Activated CD4-positive, alpha-beta T cell treated with anti-CD3 and anti-CD28 coated beads for 24 hours (primary cell): Measurements from ENCODE around the gene RASA3.

Source experiments
- DNase-seq, 2 donors: peaks; one replicate each; pipeline ENCODE4 v3.0.0-alpha.2; 2020; ENCODE audit warnings: low read depth in 2 of 2

The RASA3 gene

GRCh38 chr13:113981611-113982295 lies 150.7 kb downstream of the RASA3 start:
- no peak for DNase-seq

DNA sequence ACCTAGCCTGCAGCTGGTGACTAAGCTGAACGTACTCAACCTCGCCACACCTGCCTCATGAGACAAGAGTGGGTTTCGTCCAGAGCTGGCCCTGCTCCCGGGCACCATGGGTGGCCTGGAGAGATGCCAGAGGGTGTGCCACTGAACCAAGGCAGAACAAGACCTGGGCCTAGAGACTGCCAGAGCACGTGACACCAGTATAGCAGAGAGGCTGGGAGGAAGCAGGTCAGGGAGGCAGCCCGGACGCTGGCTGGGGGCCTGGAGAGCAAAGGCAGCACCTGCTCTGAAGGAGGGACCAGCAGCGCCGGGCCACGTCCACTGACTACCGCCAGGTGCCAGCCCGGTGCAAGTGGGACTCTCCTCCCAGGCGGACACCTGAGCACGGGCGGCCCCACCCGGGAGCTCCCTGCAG lies 151.2 kb downstream of the RASA3 start:
- DNase-seq = no peak

DNA sequence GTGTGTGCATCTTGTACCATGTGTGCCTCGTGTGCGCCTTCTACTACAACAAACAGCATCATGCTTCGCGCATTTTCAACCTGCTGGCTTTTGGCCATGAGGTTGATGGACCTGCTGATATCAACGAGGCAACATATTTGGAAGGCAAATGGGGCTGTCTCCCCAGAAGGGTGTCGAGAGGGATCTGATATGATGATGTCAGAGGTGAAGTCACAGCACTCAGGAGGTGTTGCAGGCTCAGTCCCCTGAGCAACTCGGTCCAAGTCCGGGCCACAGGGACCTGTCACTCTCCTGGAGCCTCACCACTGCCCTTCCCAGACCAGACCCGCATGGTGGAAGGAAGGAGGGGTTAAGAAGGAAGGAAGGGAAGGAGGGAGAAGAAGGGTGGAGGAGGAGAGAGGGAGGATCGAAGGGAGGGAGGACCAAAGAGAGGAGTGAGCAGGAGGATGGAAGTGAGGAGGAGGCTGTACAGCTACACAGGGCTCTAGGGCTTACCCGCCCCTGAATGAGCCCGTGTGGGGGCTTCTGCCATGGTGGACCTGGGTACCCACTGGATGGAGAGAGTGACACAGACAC lies 151.8 kb downstream of the RASA3 start:
- DNase-seq = no peak

GRCh38 chr13:113979791-113980471 lies 152.5 kb downstream of the RASA3 start:
- DNase-seq = no peak

DNA sequence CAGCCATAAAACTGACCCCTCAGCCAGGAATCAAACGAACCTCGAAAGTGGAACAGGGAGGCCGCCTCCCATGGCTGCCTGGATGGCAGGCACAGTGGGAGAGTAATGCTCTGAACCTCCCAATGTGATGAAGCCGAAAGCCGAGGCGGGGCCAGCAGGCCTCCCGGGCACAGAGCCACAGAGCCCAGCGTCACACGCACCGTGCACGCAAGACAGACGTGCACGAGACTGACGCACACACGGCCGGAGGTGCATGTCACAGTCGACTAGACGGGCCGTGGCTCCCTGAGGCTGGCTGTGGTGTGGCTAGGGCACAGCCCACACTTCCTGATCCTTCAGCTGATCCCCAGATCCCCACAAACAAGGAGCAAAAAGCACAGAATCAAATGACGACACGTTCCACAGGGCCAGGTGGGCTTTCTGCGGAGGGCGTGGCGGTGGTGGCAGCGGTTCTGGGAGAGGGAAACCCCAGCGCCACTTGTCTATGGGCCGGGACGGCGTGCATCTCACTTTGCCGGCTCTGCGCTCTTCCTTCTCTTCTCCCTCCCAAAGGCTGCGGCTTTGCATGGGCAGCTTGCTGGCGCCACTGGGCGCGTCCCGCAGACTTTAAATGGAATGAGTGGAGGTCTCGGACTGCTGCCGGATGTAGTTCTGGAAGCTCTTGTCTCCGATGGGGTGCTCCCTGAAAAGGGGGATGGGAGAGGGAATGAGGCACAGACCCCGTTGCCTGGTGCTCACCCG lies 153.5 kb downstream of the RASA3 start:
- no peak for DNase-seq

DNA sequence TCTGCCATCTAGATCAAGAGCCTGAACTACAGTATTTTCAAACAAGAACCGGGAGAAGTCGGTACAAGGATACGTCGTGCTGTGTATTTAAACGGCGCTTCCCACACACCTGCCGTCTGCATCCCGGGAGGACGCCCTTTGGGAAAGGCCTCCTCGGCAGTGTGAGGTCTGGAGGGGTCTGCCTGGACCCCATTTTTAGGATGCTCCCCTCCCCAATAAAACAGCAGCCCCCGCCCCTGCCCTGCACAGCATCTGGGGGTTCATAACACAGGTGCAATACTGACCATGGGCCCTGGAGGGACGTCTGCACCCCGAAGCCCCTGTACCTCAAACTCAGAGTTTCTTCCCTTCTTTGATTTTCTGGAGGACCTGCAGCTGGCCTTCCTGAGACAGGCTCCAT lies 154.4 kb downstream of the RASA3 start:
- DNase-seq = no peak

GRCh38 chr13:113976711-113977684 lies 155.4 kb downstream of the RASA3 start:
- no peak for DNase-seq

GRCh38 chr13:113975416-113975815 lies 157.0 kb downstream of the RASA3 start:
- no peak for DNase-seq

GRCh38 chr13:113974304-113975281 lies 157.8 kb downstream of the RASA3 start:
- DNase-seq = no peak

DNA sequence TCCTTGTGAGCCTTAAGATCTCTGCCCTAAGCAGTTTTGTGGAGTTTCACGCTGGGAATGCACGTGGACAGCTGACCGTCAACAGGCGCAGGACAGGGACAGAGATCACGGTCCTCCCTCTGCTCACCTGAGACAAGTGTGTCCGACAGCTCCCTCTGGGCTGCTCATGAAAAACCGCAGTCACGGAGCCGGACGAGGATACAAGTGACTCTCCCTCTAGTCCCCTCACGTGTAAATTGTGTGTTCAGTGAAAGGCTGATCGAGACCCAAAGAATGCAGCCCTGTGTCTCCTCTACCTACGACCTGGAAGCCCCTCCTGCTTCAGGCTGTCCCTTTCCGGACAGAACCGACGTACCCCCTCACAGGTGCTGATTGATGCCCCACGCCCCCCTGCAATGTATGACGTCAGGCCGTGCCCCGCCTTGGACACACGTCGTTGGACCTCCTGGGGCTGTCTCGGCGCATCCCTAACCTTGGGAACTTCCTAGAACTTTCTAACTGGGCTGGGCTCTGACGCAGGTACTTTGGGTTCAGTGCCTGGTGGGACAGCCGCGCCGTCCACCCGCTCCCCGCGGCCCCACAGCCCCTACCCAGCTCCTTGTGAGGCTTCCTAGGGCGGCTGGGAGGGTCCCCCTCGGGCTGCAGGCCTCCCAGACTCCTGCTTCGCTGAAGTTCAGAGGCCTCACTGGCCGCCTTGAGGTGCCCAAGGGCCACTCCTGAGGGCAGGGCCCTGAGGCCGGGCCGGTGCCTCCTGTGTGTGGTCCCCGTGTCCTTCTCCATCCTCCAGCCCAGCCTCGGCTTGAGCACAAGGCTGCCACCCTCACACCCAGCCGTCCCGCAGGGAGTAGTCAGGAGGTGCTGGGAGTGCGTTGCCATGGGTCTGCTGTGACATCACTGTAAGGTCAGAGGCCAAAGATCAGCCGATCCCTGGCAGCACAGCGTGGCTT lies 158.9 kb downstream of the RASA3 start, which contains the start of gene C13orf46:
Gene C13orf46 (minus strand): TSS at position 859 of the 947 bp plus-strand sequence. CDS start 79 bp downstream, at position 780.
- no peak for DNase-seq

- DNase-seq = no peak
These were observed 159.8 kb downstream of the RASA3 start for GRCh38 chr13:113972451-113973217.

DNA sequence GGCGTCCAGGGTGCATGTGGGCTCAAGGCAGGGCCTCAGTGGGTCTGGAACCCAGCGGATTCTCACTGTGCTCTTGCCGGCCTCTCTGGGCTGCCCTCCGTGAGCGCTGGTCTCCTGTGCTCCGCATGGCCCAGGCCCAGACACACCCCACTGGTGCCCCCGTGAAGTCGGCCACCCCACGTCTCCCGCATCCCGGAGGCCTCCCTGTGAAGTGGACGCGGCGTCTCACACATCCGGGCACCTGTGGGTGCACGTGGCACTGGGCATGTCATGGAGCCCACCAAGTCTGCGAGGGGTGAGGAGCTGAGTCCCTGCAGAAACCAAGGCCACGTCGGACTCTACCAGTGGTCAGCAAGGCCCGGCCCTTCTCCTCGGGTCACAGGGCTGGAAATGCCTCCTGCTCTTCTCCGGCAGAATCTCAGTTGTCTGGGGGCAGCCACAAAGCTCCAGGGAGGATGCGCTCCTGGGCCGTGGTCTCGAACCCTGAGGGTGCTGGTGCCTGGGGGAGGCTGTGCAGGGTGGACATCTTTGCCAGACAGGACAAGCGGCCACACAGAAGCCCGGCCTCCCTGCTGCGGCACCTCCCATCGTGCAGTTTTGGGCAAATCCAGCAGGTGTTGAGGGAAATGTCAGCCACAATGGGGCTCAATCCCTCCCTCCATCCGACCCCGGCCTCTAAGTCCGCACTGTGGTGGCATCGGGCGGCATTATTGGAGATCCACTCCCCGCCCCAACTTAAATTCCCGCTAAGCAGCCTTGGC lies 160.8 kb downstream of the RASA3 start:
- no peak for DNase-seq

GRCh38 chr13:113970810-113971470 lies 161.5 kb downstream of the RASA3 start:
- DNase-seq = no peak

DNA sequence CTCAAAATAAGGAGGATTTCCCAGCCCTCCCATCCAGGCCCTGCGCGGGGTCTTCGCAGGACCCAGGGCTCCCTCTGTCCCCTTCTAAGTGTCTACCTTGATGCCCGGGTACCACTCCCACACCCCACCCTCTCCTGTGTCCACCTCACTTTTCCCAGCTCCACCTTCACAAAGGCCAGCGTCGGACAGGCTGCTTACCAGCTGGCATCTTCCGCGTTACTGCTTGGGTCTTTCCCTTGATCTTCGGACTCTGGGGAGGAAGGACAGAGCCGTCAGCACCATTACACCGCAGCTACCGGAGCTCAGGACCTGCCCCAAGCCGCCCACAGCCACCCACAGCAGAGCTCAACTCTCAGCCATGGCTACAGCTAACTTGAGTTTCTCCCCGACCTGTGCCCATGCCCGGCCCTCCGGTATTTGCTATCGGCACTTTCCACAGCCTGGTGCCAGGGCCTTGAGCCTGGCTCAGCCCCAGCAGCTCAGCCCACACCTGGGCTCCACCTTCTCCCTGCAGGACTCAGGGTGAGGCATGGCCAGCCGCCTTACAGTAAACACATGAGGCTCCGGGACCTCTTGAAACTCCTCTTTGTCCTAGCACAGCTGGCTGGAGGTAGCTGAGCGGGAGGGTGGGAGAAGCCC lies 162.3 kb downstream of the RASA3 start:
- no peak for DNase-seq

GRCh38 chr13:113969311-113969972 lies 163.0 kb downstream of the RASA3 start:
- DNase-seq = no peak
